ENCODE measurements around the gene KDM4B. TPM values are rescaled to one million over a fixed set of nuclear protein-coding genes. Genes with fewer than 3 reads are reported as not detected.

KDM4B gene
- total and polyA plus RNA-seq, 7 donors: 9.3 to 45.9 (median 29.5) TPM

DNA sequence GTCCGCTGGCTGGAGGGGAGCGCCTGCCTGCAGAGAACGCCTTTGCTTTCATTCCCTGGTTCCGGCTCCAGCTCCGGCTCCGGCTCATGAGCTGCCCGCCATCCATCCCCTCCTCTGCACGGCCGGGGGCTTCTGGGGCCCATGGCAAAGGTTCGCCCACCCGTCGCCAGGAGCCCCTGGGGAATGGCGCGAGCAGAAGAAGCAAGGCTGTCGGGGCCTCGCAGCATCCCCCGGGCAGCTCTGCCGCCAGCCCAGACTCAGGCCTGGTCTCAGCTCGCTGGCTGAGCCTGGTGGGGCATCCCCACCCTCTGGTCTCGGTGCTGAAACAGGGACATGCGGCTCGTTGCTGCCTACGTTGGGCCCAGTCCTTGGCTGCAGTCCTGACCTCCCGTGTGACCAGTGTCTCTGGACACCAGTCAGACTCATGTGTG is 96.8 kb downstream of the KDM4B start:
- no peak overlapping the region for H3K27ac ChIP-seq
- TF ChIP-seq, protein P1, sequence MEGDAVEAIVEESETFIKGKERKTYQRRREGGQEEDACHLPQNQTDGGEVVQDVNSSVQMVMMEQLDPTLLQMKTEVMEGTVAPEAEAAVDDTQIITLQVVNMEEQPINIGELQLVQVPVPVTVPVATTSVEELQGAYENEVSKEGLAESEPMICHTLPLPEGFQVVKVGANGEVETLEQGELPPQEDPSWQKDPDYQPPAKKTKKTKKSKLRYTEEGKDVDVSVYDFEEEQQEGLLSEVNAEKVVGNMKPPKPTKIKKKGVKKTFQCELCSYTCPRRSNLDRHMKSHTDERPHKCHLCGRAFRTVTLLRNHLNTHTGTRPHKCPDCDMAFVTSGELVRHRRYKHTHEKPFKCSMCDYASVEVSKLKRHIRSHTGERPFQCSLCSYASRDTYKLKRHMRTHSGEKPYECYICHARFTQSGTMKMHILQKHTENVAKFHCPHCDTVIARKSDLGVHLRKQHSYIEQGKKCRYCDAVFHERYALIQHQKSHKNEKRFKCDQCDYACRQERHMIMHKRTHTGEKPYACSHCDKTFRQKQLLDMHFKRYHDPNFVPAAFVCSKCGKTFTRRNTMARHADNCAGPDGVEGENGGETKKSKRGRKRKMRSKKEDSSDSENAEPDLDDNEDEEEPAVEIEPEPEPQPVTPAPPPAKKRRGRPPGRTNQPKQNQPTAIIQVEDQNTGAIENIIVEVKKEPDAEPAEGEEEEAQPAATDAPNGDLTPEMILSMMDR (IDR thresholded peaks at IDR 0.05): no peak
- no peak overlapping the region for H3K4me3 ChIP-seq
- H3K9me3 ChIP-seq: peaks cover 7% of the 10 kb centered on the region
- intact Hi-C loops (cut with DNase I): no loop called here
- DNase-seq (peak in 1 of 2 donors; percentile 55), ATAC-seq (peak in 1 of 4 donors; percentile 9)
- H3K4me1 ChIP-seq: no peaks in the 10 kb centered on the region
- no peaks in the 10 kb centered on the region for H3K36me3 ChIP-seq (ENCODE audit: insufficient read depth in 1 of 2, low read depth in 1 of 2)
- WGBS, 3 donors: 85 to 89% (median 88%) methylated on average over 22 to 24 of the region's 24 CpGs
- no peaks in the 10 kb centered on the region for H3K27me3 ChIP-seq (ENCODE audit: insufficient read depth in 3 of 3, low read length in 2 of 3)

DNA sequence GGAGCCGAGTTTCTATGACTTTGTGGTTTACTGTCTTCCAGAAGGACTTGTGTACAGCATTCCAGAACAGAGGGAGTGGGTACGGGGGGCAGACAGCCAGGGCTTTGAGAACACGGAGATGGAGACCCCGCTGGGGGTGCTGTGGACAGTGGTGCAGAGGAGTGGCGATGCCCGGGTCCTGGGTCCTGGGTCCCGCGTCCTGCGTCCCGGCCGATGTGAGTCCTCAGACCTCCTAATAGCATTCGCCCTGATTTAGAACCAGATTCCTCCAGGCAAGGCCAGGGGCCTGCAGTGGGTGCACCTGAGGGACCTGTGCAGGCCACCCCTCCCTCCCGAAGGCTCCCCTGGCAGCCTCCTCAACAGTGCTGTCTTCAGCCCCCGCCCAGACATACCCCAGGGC is 97.9 kb downstream of the KDM4B start:
- Histone ChIP-seq H3K36me3 (ENCODE audit: insufficient read depth in 1 of 2, low read depth in 1 of 2) (peaks cover 0 to 6% of the 10 kb centered on the region in 2 donors), H3K27ac (no peak overlapping the region), H3K9me3 (peaks cover 7% of the 10 kb centered on the region), H3K4me1 (no peaks in the 10 kb centered on the region), H3K4me3 (no peak overlapping the region), H3K27me3 (ENCODE audit: insufficient read depth in 3 of 3, low read length in 2 of 3) (no peaks in the 10 kb centered on the region)
- no peak for DNase-seq
- ATAC-seq: no peak
- TF ChIP-seq, protein P1 (IDR thresholded peaks at IDR 0.05): no peak
- WGBS, 3 donors: 95 to 97% (median 95%) methylated on average over 14 of the region's 14 CpGs
- intact Hi-C loops (cut with DNase I): no loop called here

DNA sequence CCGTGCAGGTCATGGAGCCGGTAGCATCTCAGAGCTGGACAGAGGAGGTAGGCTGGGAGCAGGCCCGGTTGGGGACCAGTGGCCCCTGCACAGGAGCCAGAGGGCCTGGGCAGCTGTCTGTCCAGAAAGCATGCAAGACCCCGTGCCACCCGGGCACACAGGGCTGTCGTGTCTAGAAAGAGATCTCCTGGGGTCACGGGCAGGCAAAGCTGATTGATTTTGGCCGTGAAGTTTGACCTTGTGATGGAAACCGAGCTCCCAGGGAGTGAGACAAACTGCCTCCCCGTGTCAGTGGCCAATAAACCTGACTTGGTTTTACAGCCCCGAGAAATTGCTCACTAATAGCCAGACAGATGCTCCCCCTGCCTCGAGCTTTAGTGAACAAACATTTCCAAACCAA is 98.8 kb downstream of the KDM4B start:
- TF ChIP-seq, protein P1 (IDR thresholded peaks at IDR 0.05): no peak
- Histone ChIP-seq H3K4me1 (no peaks in the 10 kb centered on the region), H3K4me3 (no peak overlapping the region), H3K27me3 (ENCODE audit: insufficient read depth in 3 of 3, low read length in 2 of 3) (no peaks in the 10 kb centered on the region), H3K36me3 (ENCODE audit: insufficient read depth in 1 of 2, low read depth in 1 of 2) (peaks cover 0 to 6% of the 10 kb centered on the region in 2 donors), H3K27ac (no peak overlapping the region), H3K9me3 (peaks cover 3% of the 10 kb centered on the region)
- DNase-seq: no peak
- 38 to 64% (median 48%) methylated on average over 12 of the region's 12 CpGs for WGBS, 3 donors
- peak in 1 of 4 donors; percentile 13 for ATAC-seq
- intact Hi-C loops (cut with DNase I): no loop called here

DNA sequence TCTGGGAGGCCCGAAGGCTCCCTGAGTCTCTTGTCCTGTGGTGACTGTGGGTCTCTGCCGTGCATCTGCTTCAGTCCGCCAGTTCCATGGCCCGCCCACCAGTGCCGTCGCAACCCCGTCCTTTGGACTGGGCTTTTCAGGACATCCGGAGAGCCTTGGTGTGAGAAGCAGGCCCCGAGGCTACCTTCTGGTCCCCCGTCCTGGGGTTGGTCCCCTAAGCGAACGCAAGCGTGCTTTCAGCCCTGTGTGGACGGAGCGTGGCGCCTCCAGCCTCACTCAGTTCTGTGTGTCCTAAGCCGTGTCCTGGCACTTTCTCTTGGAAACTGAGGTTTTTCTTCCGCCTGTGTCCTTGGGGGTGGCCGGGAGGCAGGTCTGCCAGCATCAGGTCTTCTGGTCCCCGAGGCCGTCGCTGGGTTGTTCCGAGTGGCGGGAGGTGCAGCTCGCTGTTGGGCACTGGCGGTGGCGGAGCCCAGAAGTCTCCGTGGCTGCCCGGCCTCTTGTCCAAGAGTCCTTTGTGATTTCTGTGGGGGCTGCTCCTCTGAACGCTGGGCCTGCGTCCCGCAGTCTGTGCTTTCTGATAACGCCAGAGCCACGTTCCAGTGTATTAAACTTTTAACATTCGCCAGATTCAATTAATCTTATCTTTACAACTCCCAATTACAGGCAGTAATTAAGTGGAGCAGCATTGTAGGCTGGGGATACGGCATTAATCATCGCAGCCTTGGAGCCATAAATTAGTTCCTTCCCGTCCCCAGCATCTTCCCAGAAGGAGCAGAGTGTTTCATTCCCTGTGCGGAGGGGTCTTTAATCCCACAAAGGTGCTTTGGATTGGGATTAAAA is 99.5 kb downstream of the KDM4B start:
- WGBS, 3 donors: 87 to 90% (median 89%) methylated on average over 39 of the region's 39 CpGs
- no peaks in the 10 kb centered on the region for H3K9me3 ChIP-seq
- H3K4me3 ChIP-seq: no peak overlapping the region
- H3K4me1 ChIP-seq: no peaks in the 10 kb centered on the region
- no peak overlapping the region for H3K27ac ChIP-seq
- DNase-seq (no peak), ATAC-seq (no peak)
- peaks cover 0 to 12% of the 10 kb centered on the region in 2 donors for H3K36me3 ChIP-seq (ENCODE audit: insufficient read depth in 1 of 2, low read depth in 1 of 2)
- TF ChIP-seq, protein P1 (IDR thresholded peaks at IDR 0.05): no peak
- intact Hi-C loops (cut with DNase I): no loop called here
- no peaks in the 10 kb centered on the region for H3K27me3 ChIP-seq (ENCODE audit: insufficient read depth in 3 of 3, low read length in 2 of 3)

All from psoas muscle (tissue), 8 donors.